Activated naive CD8-positive, alpha-beta T cell treated with anti-CD3 and anti-CD28 coated beads for 36 hours (primary cell): ENCODE results near the gene PITPNM2. TPM values are rescaled to one million over a fixed set of nuclear protein-coding genes. Genes with fewer than 3 reads are reported as not detected.

Experiments
- DNase-seq: peaks from one replicate; pipeline ENCODE4 v3.0.0; 2021
- H3K27ac Mint-ChIP-seq: one replicate; pipeline ENCODE4 v1.8.0; 2022; ENCODE audit warnings: mild to moderate bottlenecking, moderate library complexity, mixed read lengths
- H3K27me3 Mint-ChIP-seq: one replicate; pipeline ENCODE4 v1.8.0; 2022; ENCODE audit warnings: mild to moderate bottlenecking, mixed read lengths
- H3K36me3 Mint-ChIP-seq: one replicate; pipeline ENCODE4 v1.8.0; 2021; ENCODE audit warnings: mild to moderate bottlenecking, mixed read lengths
- H3K4me1 Mint-ChIP-seq: one replicate; pipeline ENCODE4 v1.8.0; 2021; ENCODE audit warnings: mixed read lengths
- H3K4me3 Mint-ChIP-seq: one replicate; pipeline ENCODE4 v1.8.0; 2022; ENCODE audit warnings: mild to moderate bottlenecking, moderate library complexity, mixed read lengths
- H3K9me3 Mint-ChIP-seq: one replicate; pipeline ENCODE4 v1.8.0; 2022; ENCODE audit warnings: mixed read lengths
- total RNA-seq, 2 experiments: library from RNA; stranded (reverse); gene quantifications; one replicate each; pipeline ENCODE4 v1.2.3, GENCODE V29; 2021

PITPNM2 gene
- total RNA-seq, 2 experiments from 2014 or later: 13.1 to 13.2 TPM

DNA sequence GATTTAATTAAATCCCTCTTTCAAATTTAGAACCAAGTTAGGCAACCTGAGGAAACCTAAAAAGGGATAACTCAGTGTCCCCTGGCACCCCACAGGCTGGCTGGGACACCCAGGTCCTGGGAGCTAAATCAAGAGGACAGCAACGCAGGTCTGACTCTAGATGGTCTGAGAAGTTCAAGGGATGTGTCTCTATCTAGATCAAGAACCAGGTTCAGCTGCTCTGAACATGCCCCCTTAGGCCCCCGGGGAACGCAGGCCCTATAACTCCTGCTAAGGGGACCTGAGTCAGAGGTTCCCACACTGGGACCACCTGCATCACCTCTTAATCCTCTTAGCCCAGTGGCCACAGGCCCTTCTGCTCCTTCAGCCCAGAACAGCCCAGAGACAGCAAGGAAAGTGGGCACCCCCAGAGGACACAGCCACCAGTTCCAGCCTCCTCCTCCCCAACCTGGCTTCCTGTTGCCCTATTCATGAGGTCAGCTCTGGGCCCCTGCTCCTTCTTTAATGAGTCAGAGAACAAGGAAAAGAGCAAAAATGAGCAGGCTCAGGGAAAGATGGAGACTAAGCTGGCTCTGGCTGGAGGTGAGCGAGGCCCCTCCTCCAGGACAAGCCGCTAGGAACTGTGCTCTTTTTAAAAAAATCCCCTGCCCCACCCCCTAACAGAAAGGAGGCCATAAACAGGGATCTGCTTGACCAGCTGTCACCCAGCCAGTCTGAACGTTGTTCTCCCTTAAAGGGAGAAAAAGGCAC is 10.8 kb downstream of the PITPNM2 start:
- peak overlapping the region; percentile 17 for H3K27ac Mint-ChIP-seq
- no peak for DNase-seq
- peaks cover 2% of the 10 kb centered on the region for H3K9me3 Mint-ChIP-seq
- H3K4me3 Mint-ChIP-seq: no peak overlapping the region
- no peaks in the 10 kb centered on the region for H3K27me3 Mint-ChIP-seq
- H3K36me3 Mint-ChIP-seq: peaks cover 2% of the 10 kb centered on the region
- peaks cover 32% of the 10 kb centered on the region for H3K4me1 Mint-ChIP-seq

DNA sequence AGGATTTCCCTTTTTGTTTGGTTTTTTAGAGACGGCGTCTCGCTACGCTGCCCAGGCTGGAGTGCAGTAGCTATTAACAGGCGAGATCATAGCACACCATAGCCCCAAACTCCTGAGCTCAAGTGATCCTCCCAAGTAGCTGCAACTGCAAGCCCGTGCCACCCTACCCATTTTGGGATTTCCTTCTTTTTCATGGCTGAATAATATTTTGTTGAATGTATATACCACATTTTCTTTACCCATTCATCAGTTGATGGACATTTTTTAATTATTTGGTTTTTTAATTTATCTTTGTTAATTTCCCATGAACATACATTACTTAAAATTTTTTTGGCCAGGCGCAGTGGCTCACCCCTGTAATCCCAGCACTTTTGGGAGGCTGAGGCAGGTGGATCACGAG is 15.2 kb downstream of the PITPNM2 start:
- peaks cover 2% of the 10 kb centered on the region for H3K9me3 Mint-ChIP-seq
- peaks cover 34% of the 10 kb centered on the region for H3K4me1 Mint-ChIP-seq
- DNase-seq: no peak
- no peaks in the 10 kb centered on the region for H3K27me3 Mint-ChIP-seq
- H3K36me3 Mint-ChIP-seq: peaks cover 3% of the 10 kb centered on the region
- no peak overlapping the region for H3K27ac Mint-ChIP-seq
- H3K4me3 Mint-ChIP-seq: no peak overlapping the region

DNA sequence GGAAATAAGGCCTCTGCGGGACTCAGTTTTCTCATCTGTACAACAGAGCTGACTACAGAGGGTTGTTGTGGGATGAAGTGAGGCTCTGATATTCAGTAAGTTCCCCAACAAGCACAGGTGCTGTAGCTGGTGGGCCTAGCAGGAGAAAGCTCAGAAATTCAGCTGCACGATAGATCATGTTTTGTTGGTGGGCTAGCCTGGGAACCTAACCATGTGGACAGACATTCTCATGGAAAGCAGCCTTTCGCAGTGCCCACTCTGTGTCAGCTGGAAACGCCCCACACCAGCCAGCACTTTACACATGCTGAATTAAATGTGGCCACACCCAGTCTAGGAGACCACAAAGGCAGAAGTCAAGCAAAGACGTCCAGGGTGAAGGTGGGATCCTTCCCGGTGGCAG is 16.1 kb downstream of the PITPNM2 start:
- Mint-ChIP-seq H3K27me3 (no peaks in the 10 kb centered on the region), H3K9me3 (peaks cover 2% of the 10 kb centered on the region), H3K27ac (no peak overlapping the region)

DNA sequence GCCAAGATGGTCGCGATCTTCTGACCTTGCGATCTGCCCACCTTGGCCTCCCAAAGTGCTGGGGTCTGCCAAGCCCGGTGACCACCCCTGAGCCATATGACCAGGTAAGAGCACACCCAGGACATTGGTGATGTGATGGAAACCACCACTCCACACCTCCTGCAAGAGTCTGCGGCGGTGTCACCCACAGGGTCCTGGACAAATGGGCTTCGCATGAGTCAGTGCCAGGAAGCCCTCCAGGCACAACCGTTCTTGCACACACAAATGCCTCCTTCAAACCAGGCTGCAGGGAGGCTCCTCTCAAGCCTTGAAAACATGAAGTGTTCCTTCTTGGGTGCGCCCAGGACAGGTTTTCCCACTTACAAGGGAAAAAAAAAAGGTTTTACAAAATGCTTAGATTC is 16.6 kb downstream of the PITPNM2 start:
- Mint-ChIP-seq H3K9me3 (peaks cover 2% of the 10 kb centered on the region), H3K27me3 (no peaks in the 10 kb centered on the region), H3K4me1 (peaks cover 21% of the 10 kb centered on the region), H3K36me3 (peaks cover 3% of the 10 kb centered on the region), H3K4me3 (no peak overlapping the region), H3K27ac (no peak overlapping the region)
- no peak for DNase-seq

More for the DNA sequence above, 16.1 kb downstream of the PITPNM2 start:
- no peak for DNase-seq
- Mint-ChIP-seq H3K36me3 (peaks cover 3% of the 10 kb centered on the region), H3K4me1 (peaks cover 26% of the 10 kb centered on the region), H3K4me3 (no peak overlapping the region)

DNA sequence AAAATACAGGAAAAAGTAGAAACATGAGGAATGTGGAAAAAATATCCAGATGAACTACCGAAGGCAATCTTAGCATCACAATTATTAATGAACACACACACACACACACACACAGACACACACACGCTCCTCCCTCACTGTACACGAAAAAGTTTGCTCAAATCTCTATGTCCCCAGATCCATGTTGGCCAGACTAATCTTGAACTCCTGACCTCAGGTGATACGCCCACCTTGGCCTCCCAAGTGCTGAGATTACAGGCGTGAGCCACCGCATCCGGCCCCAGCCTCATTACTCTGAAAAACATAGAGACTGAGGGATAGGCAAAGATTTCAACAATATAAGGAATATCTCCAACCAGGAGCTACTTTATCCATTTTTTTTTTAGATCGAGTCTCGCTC is 17.2 kb downstream of the PITPNM2 start:
- H3K27ac Mint-ChIP-seq: no peak overlapping the region
- no peaks in the 10 kb centered on the region for H3K27me3 Mint-ChIP-seq

DNA sequence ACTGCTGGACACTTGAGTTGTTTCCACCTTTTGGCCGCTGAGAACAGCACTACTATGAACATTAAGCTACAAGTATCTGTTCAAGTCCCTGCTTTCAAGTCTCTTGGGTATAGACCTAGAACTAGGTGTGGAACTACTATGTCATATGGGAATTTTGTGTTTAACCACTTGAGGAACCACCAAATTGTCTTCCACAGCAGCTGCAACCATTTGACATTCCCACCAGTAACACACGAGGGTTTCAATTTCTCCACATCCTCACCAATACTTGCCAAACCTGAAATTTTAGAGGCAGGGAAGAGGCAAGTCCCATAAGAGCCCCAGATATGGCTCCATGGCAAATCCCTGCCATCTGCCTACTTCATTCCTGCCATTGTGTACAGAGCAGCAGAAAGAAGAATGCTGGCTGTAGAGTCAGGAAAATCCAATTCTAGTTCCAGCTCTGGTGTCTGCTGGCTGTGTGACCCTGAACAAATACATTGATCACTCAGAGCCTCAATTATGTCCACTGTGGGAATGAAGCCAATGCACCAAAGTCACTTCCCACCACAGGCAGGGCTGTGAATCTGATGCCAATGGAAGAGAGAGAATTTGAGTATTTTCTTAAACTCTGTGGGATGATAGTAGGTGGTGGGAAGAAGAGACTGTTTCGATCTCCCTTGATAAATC is 17.8 kb downstream of the PITPNM2 start:
- Mint-ChIP-seq H3K36me3 (peaks cover 3% of the 10 kb centered on the region), H3K4me3 (no peak overlapping the region), H3K9me3 (peaks cover 2% of the 10 kb centered on the region), H3K4me1 (peaks cover 21% of the 10 kb centered on the region), H3K27ac (no peak overlapping the region), H3K27me3 (no peaks in the 10 kb centered on the region)
- no peak for DNase-seq

More for the DNA sequence above, 17.2 kb downstream of the PITPNM2 start:
- Mint-ChIP-seq H3K4me3 (no peak overlapping the region), H3K4me1 (peaks cover 21% of the 10 kb centered on the region), H3K36me3 (peaks cover 3% of the 10 kb centered on the region), H3K9me3 (peaks cover 2% of the 10 kb centered on the region)
- DNase-seq: no peak

DNA sequence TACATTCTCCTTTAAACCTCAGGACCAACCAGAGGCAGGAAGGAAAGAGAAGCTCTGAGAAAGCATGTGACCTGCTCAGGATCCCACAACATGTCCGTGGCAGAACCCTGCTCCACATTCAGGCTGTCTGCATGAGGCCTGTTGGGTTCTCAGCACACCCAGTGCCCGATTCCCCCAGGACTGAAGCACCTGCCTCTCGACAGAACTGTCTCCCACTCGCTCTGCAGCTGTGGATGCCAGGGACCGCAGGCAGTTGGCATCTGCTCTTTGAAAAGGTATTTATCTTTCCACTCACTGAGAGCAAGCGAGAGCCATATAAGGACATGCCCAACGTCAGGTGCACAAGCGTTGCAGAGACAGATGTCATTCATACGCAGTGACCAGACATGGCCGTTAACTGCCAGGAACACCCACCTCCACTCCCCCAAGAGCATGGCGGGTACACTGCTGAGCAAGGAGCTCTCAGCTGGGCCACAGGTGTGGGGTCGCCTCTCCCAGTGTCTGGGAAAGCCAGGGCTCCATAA is 18.9 kb downstream of the PITPNM2 start:
- H3K9me3 Mint-ChIP-seq: peaks cover 2% of the 10 kb centered on the region
- peaks cover 21% of the 10 kb centered on the region for H3K4me1 Mint-ChIP-seq
- peaks cover 3% of the 10 kb centered on the region for H3K36me3 Mint-ChIP-seq
- peak overlapping the region; percentile 53 for H3K4me3 Mint-ChIP-seq
- H3K27ac Mint-ChIP-seq: peak overlapping the region; percentile 80
- peak; percentile 39 for DNase-seq
- no peaks in the 10 kb centered on the region for H3K27me3 Mint-ChIP-seq

DNA sequence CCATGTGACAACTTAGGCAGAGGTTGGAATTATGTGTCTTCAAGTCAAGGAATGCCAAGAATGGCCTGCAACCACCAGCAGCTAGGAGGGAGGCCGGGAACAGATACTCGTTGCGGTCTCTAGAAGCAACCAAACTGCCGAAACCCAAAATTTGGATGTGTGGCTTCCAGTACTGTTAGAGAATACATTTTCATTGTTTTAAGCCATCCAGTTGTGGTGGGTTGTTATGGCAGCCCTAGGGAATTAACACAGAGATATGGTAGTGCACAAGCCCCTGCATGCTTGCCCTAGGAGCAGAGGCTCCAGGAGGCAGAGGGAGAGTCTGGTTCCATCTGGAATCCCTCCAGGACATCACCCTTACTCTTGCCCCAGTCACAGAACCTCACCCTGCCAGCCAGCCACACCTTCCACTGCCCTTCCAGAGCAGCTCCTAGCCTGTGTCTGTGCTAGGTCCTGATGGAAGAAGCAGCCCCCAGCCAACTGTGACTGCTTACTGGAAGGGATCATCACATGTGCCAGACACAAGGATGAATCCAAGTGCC is 19.5 kb downstream of the PITPNM2 start:
- H3K27ac Mint-ChIP-seq: peak overlapping the region; percentile 80
- peaks cover 2% of the 10 kb centered on the region for H3K9me3 Mint-ChIP-seq
- H3K27me3 Mint-ChIP-seq: no peaks in the 10 kb centered on the region
- H3K36me3 Mint-ChIP-seq: peaks cover 3% of the 10 kb centered on the region
- peaks cover 26% of the 10 kb centered on the region for H3K4me1 Mint-ChIP-seq
- peak overlapping the region; percentile 53 for H3K4me3 Mint-ChIP-seq
- no peak for DNase-seq

DNA sequence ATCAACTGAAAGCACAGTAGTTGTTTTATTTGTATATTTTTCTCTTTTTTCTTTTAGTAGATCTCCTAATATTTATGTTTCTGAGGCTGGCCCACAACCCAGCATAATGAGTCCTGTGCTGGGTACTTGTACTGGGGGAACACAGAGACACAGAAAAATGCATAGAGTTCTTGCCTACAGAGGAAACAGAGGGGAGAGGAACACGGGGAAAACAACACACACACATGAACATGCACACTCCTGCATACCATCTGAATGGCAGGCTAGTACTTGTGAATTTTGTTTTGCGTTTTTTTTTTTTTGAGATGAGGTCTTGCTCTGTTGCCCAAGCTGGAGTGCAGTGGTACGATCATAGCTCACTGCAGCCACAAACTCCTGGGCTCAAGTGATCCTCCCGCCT is 21.3 kb downstream of the PITPNM2 start:
- no peak for DNase-seq
- Mint-ChIP-seq H3K27me3 (no peaks in the 10 kb centered on the region), H3K4me3 (no peak overlapping the region), H3K9me3 (no peaks in the 10 kb centered on the region), H3K36me3 (peaks cover 2% of the 10 kb centered on the region), H3K27ac (no peak overlapping the region), H3K4me1 (peaks cover 29% of the 10 kb centered on the region)

DNA sequence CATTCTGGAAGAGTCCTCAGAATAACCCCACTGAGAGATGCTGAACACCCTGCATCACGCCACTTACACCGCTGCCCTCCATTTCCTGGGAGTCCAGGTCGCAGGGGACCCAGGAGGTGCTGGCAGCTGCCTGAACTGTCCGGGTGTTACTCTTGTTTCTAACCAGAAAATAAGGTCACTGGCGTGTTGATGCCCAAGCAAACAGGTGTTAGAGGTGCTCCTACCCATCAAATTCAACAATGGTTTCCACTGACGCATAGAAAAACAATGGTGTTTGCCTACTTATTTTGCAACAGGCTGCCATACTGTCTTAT is 23.8 kb downstream of the PITPNM2 start:
- Mint-ChIP-seq H3K4me1 (peaks cover 34% of the 10 kb centered on the region), H3K36me3 (no peaks in the 10 kb centered on the region), H3K9me3 (no peaks in the 10 kb centered on the region), H3K4me3 (no peak overlapping the region), H3K27ac (no peak overlapping the region), H3K27me3 (no peaks in the 10 kb centered on the region)
- DNase-seq: no peak

DNA sequence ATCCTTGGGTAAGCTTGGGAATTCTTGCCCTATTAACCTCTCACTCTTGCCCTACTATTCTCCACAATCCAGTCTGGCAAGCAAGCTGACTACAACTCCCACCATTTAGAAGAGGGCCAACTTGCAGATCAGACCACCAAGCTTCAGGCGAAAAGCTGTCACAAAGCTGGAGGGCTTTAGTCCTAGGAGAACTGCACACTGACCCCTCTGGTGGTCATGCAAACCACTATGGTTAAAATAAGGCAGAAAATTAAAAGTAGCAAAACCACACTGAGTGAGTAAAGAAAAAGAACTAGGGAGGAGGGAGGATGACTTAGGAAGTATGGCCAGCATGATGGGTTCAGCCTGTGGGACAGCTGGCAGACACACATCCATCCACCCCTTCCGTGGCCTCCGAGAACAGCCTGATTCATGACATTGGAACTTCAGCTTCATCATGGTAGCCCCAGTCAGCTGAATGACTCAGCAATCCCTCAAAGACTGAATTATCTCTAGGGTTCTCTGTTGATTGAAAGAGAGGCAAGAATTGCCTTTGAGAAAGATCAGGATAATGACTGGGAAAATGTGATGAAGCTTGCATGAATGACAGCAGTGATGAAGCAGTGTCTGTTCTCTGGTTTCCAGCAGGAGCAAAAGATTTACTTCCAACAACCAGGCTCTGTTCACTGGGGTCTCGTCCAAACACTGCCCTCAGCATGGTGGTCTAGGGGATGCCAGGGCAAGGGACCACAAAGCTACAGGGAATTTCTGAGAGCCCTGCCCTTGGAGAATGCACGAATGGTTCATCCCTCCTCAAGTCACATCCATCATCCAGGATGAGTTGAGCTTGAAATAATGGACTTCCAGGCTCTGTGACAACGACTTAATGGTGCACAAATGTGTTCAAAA is 24.4 kb downstream of the PITPNM2 start:
- DNase-seq: no peak
- H3K9me3 Mint-ChIP-seq: no peaks in the 10 kb centered on the region
- no peaks in the 10 kb centered on the region for H3K27me3 Mint-ChIP-seq
- H3K27ac Mint-ChIP-seq: no peak overlapping the region
- H3K4me3 Mint-ChIP-seq: no peak overlapping the region
- no peaks in the 10 kb centered on the region for H3K36me3 Mint-ChIP-seq
- peaks cover 34% of the 10 kb centered on the region for H3K4me1 Mint-ChIP-seq

DNA sequence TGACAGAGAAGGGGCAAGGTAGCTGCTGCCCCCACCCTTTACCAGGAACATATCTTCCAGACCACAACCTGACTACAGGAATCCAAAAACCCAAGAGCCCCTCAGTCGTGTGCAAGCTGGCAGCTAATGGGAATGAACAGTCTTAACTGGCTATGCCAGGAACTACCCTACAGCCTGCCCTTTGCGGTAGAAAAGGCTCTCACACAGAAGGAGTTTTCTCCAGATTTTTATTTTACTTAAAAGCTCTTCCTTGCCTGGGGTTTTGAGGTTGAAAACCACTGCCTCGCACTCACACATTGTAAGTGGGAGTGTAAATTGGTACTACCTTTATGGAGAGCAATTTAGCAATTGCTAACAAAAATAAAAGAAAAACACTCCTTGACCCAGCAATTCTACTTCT is 28.3 kb downstream of the PITPNM2 start:
- DNase-seq: no peak
- Mint-ChIP-seq H3K9me3 (no peaks in the 10 kb centered on the region), H3K4me1 (peaks cover 60% of the 10 kb centered on the region), H3K4me3 (peak overlapping the region; percentile 5), H3K27ac (peak overlapping the region; percentile 78), H3K27me3 (no peaks in the 10 kb centered on the region), H3K36me3 (peaks cover 10% of the 10 kb centered on the region)

DNA sequence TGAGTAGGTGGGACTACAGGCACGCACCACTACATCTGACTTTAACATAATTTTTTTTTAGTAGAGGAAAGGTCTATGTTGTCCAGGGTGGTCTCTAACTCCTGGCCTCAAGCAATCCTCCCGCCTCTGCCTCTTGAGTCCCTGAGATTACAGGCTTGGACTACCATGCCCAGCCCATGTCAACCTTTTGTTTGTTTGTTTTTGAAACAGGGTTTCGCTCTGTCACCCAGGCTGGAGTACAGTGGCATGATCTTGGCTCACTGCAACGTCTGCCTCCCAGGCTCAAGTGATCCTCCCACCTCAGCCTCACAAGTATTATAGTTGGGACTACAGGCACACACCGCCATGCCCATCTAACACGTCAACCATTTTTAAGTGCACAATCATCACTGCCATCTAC is 29.2 kb downstream of the PITPNM2 start:
- H3K4me3 Mint-ChIP-seq: no peak overlapping the region
- DNase-seq: no peak
- H3K36me3 Mint-ChIP-seq: peaks cover 10% of the 10 kb centered on the region
- H3K27me3 Mint-ChIP-seq: no peaks in the 10 kb centered on the region
- no peaks in the 10 kb centered on the region for H3K9me3 Mint-ChIP-seq
- peak overlapping the region; percentile 57 for H3K27ac Mint-ChIP-seq
- peaks cover 63% of the 10 kb centered on the region for H3K4me1 Mint-ChIP-seq

DNA sequence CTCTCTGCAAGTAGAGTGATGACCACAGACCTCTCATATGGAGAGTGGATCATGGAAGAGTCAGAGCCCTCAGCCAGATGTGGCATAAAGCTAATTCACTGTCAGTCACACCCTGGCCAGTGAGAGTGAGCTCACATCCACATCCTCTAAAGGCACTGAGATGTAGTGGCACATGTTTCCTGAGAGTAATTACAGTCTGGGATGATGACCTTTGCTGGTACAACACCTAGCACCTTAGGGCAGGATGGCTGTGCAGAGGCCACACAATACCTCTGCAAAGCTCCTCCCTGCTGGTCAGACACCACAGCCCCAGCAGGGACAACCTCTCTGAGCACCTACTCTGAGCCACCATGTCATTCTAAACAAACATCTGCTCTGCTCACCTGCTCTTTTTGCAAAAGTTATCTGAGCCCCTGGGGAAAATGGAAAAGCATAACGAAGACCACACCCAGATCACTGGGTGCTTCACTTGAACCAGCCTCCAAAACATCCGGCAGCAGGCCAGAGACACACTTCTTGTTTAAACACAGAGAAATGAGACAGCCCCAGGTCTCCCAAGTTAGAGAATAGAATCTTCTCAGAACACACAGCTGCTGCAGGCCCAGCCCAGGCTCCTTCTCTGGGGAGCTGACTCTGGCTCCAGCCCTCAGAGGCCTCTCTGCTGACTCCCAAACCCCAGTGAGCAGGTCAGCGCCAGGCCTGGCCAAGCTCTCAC is 30.3 kb downstream of the PITPNM2 start:
- Mint-ChIP-seq H3K9me3 (no peaks in the 10 kb centered on the region), H3K36me3 (peaks cover 10% of the 10 kb centered on the region), H3K4me3 (peak overlapping the region; percentile 33), H3K27me3 (no peaks in the 10 kb centered on the region), H3K27ac (peak overlapping the region; percentile 88), H3K4me1 (peaks cover 61% of the 10 kb centered on the region)
- DNase-seq: peak; percentile 38
